Psoas muscle (tissue), 8 donors: ENCODE data around the gene C1QTNF8. TPM values are rescaled to one million over a fixed set of nuclear protein-coding genes. Genes with fewer than 3 reads are reported as not detected.

ENCODE experiments used
- ATAC-seq, 4 donors: fragments of 200-7000 bp; cut with Tn5 transposase; one replicate each; pipeline ENCODE4 v1.9.1; 2020; ENCODE audit warnings: moderate library complexity in 3 of 4, mild to moderate bottlenecking in 2 of 4
- DNase-seq, 2 donors: peaks; one replicate each; pipeline ENCODE4 v3.0.0-alpha.2; 2020
- H3K27ac ChIP-seq: fragments of 200-600 bp; one replicate; pipeline ENCODE4 v1.8.0; 2022
- H3K27me3 ChIP-seq, 3 donors: fragments of 200-600 bp in 1 of 3; one replicate each; pipeline versions ENCODE4 v1.6.1 to v1.8.0; 2013 to 2022; ENCODE audit warnings: low read length in 2 of 3, mild to moderate bottlenecking in 2 of 3, moderate library complexity in 1 of 3; ENCODE audit not compliant: insufficient read depth in 3 of 3
- H3K36me3 ChIP-seq, 2 donors: fragments of 200-600 bp in 1 of 2; one replicate each; pipeline versions ENCODE4 v1.6.1 to v1.8.0; 2013 to 2022; ENCODE audit warnings: low read depth in 1 of 2, mild to moderate bottlenecking in 1 of 2, moderate library complexity in 1 of 2; ENCODE audit not compliant: insufficient read depth in 1 of 2
- H3K4me1 ChIP-seq: fragments of 200-600 bp; one replicate; pipeline ENCODE4 v1.8.0; 2022
- H3K4me3 ChIP-seq: fragments of 200-600 bp; one replicate; pipeline ENCODE4 v1.8.0; 2022; ENCODE audit warnings: mild to moderate bottlenecking
- H3K9me3 ChIP-seq: fragments of 200-600 bp; one replicate; pipeline ENCODE4 v1.8.0; 2022
- CTCF ChIP-seq: fragments of 200-600 bp; IDR thresholded peaks from one replicate; pipeline ENCODE4 v1.8.0; 2022; ENCODE audit warnings: antibody characterized with exemption
- WGBS, 3 donors: extraction: QIAGEN DNeasy Blood & Tissue Kit; methylation state at CpG; one replicate each; pipeline versions ENCODE4 v1.1.6 to v1.1.7; 2013; 5-methylcytosine and 5-hydroxymethylcytosine counted together
- intact Hi-C, 2 donors: fragments of 100-400 bp; cut with DNase I; formaldehyde crosslinking; loops; one replicate each; pipeline versions ENCODE4 v1.11.0 to v1.14.2; 2022
- polyA plus RNA-seq, 3 donors: library from polyadenylated mRNA; stranded (reverse); fragments of 200-250 nt; gene quantifications; one replicate each; pipeline ENCODE4 v1.2.3, GENCODE V29; 2013
- total RNA-seq, 4 donors: library from RNA; stranded (reverse); fragmentation: NEBNext Ultra II Directional in 2 of 4; extraction: Animal tissue kit (Norgen Biotek cat#: 25700) in 2 of 4; gene quantifications; one replicate each; pipeline versions ENCODE4 v1.2.1 to v1.2.4, GENCODE V29; 2021 to 2023
- donor health status: healthy with polysubstance abuse.
- donor health status: DM: no; HTN: no; CAD: no; lungs with moderate emphysema.
- donor health status: Bipolar disorder and iron deficiency.
- donor health status: healthy.
- donor health status: DM: yes; HTN: yes; CAD: no.
- donor health status: DM: no; HTN: no; CAD: no.
- donor health status: DM: no; HTN: no; CAD: no.
- donor health status: DM: yes; HTN: yes; CAD: no.

C1QTNF8 gene
- total and polyA plus RNA-seq, 7 donors = not detected

DNA sequence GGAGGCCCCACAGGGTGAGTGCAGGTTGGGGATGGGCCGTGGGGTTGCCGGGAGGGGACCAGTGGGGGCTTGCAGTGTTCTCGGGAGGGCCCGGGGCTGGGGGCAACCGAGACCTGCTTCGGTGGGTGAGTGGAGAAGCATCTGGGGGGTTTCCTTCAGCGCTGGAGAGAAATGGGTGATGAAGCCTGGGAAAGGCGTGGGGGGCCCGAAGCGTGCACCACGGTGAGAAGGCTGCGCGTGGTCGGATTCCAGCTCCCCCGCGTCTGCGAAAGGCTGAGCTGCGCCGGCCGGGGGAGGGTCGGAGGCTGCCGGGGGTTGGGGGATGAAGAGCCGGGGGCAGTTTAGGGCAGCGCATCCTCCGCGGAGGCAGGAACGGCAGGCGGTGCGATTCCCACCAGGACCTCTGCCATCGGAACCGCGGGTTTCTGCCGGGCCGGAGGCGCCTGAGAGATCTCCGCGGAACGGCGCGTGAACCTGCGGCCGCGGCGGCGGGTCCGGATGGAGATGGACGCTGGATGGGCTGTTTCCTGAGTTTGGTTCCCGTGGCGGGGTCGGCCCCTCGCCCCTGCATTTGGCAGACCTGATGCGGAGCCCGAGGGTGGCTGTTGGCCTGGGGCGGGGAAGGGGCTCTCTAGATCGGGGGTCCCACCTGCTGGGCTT, 30.4 kb downstream of the C1QTNF8 start:
- Histone ChIP-seq H3K36me3 (no peaks in the 10 kb centered on the region), H3K27me3 (peaks cover 0 to 53% (median 28%) of the 10 kb centered on the region in 3 donors), H3K27ac (no peak overlapping the region), H3K9me3 (no peaks in the 10 kb centered on the region), H3K4me3 (no peak overlapping the region), H3K4me1 (no peaks in the 10 kb centered on the region)
- WGBS, 3 donors = 24 to 31% (median 27%) methylated on average over 27 to 55 of the region's 55 CpGs
- intact Hi-C loops = no loop called here
- ATAC-seq = no peak
- DNase-seq = no peak
- no peak for TF ChIP-seq CTCF

DNA sequence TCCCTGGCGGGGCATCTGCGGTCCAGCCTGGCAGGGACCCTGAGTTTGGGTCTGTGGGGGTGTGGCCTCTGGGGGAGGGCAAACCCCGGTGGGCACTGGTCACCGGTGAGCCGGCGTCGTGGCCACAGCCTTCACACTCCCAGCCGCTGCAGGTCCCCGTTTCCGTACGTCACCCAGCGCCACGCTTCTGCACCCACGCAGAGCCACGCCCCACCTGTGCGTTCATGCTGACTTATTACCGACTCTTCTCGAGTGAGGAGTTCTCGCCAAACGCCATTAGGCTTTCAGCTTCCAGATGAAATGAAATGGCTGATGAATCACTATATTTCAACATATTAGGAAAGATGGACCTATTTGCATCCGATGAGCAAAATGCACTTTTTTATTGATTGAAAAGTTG, 32.3 kb downstream of the C1QTNF8 start:
- ATAC-seq = no peak
- TF ChIP-seq CTCF = no peak
- Histone ChIP-seq H3K27me3 (peaks cover 0 to 37% (median 20%) of the 10 kb centered on the region in 3 donors), H3K4me1 (no peaks in the 10 kb centered on the region), H3K36me3 (no peaks in the 10 kb centered on the region), H3K27ac (no peak overlapping the region), H3K9me3 (no peaks in the 10 kb centered on the region), H3K4me3 (no peak overlapping the region)
- no peak for DNase-seq
- WGBS, 3 donors = 73 to 79% (median 76%) methylated on average over 20 to 21 of the region's 21 CpGs
- intact Hi-C loops = no loop called here

DNA sequence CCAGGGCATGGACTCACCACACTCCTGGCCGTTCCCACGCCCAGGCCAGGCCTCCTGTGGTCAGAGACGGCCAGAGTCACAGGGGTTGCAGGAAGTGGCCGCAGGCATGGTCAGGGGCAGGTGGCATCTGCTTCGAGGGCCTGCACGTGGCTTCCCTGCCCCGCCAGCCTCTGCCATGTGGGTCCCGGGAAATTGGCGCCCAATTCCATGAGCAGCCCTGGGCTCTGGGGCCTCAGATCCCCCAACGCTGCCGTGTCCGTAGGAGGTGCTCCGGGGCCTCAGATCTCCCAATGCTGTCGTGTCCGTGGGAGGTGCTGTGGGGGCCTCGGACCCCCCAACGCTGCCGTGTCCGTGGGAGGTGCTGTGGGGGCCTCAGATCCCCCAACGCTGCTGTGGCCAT, 33.1 kb downstream of the C1QTNF8 start:
- H3K9me3 ChIP-seq = no peaks in the 10 kb centered on the region
- H3K27ac ChIP-seq = no peak overlapping the region
- ATAC-seq (no peak), DNase-seq (no peak)
- H3K4me1 ChIP-seq = no peaks in the 10 kb centered on the region
- H3K4me3 ChIP-seq = no peak overlapping the region
- peaks cover 0 to 41% (median 17%) of the 10 kb centered on the region in 3 donors for H3K27me3 ChIP-seq
- intact Hi-C loops = no loop called here
- TF ChIP-seq CTCF = no peak
- WGBS, 3 donors = 69 to 79% (median 75%) methylated on average over 19 to 20 of the region's 20 CpGs
- no peaks in the 10 kb centered on the region for H3K36me3 ChIP-seq

DNA sequence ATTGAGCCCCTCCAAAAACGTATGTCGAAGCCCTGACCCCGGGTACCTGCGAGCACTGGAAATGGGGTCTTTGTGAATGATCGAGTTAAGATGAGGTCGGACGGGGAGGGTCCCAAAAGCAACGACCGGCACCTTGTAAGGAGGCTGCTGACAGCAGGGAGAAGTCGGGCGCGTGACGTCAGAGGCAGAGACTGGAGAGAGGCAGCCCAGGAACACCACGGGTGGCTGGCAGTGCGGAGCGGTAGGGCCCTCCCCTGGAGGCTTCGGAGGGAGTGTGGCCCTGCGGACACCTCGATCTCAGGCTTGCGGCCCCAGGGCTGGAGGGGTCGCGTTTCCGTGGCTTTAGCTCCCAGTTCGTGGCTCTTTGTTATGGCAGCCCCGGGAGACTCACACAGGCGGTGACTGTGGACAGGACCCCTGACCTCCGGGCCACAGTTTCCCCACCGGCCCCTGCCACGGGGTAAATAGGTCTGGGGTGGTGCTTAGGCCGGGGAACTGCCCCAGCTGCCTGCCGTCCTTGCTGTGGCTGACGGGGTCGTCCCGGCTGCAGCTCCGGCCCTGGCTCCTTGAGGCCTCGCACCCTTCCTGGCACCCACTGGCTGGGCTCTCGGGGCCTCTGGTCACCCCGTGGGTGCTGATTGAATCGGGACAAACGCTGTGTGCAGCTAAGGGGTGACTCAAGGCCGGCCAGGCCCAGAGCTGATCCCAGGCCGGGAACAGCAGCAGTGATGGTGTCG, 34.1 kb downstream of the C1QTNF8 start:
- no peak overlapping the region for H3K4me3 ChIP-seq
- 87 to 90% (median 89%) methylated on average over 40 to 43 of the region's 43 CpGs for WGBS, 3 donors
- intact Hi-C loops = no loop called here
- H3K9me3 ChIP-seq = no peaks in the 10 kb centered on the region
- no peaks in the 10 kb centered on the region for H3K4me1 ChIP-seq
- H3K27ac ChIP-seq = no peak overlapping the region
- no peak for TF ChIP-seq CTCF
- DNase-seq (no peak), ATAC-seq (no peak)
- H3K36me3 ChIP-seq = no peaks in the 10 kb centered on the region
- H3K27me3 ChIP-seq = peaks cover 0 to 45% (median 11%) of the 10 kb centered on the region in 3 donors
